OCI-LY1 (cell line): Measurements from ENCODE around the gene GABBR2.

ENCODE experiments used
- CTCF ChIP-seq: fragments of 200-600 bp; sonication (generic), shearing (Covaris generic); IDR thresholded peaks from 2 replicates; pipeline ENCODE4 v1.5.1; 2017; ENCODE audit warnings: mild to moderate bottlenecking, antibody characterized with exemption, low read length, moderate library complexity, mixed read lengths
- EZH2 ChIP-seq: fragments of 200-600 bp; sonication (generic), shearing (Covaris generic); IDR thresholded peaks from 2 replicates; pipeline ENCODE4 v1.8.0; 2017; ENCODE audit warnings: borderline replicate concordance, mixed run types, mild to moderate bottlenecking, antibody characterized with exemption, low read length, moderate library complexity, mixed read lengths

DNA sequence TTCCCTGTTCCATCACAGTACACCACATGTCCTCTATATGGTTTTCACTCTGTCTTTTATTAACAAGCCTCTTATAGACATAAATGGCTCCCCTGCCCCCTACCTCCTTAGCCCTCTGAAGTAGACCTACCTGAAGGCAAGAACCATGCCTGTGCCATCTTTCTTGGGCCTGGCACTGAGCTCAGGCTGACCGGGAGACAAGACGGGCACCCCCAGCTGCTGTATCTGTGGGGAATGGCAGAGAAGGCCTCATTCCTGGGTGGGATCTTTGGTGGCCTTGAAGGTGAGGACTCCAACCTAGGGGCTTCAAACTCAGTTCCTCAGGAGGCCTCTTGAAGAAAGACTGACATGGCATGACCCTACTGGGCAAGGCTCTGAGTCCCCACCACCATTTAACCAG, 109.9 kb downstream of the GABBR2 start:
- TF ChIP-seq CTCF (no peak), EZH2 (no peak)
